ENCODE measurements around the gene BOLA1. TPM values are rescaled to one million over a fixed set of nuclear protein-coding genes. Genes with fewer than 3 reads are reported as not detected.

Gene BOLA1
- total and polyA plus RNA-seq, 2 of the 13 experiments (the other 11 are each of a cell fraction or from before 2014, with no cell fraction given) = 3.2 to 4.2 TPM

DNA sequence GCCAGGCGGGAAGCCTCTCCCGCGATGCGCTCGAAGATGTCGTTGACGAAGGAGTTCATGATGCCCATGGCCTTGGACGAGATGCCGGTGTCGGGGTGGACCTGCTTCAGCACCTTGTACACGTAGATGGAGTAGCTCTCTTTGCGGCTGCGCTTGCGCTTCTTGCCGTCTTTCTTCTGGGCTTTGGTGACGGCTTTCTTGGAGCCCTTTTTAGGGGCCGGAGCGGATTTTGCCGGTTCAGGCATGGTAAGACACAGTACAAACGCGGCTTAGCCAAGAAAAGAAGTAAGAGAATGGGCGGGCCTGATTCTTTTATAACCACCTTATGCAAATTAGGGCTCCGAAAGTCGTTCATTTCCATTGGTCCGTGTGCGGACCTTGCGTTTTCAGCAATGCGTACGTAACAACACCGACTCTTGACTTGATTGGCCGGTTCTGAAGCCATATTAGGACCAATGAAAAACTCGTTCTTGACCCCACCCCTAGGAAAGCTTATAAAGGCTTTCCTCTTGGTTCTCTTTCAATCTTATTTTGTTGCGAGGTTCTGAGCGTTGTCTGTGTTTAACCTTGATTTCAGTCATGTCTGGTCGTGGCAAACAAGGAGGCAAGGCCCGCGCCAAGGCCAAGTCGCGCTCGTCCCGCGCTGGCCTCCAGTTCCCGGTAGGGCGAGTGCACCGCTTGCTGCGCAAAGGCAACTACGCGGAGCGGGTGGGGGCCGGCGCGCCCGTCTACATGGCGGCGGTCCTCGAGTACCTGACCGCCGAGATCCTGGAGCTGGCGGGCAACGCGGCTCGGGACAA lies 12.8 kb upstream of the BOLA1 start (continued):
- TF ChIP-seq ZBTB26 (CRISPR knock-in tag; IDR thresholded peaks at IDR 0.05; ENCODE audit: borderline replicate concordance) (no peak), ZBTB38 (CRISPR knock-in tag; IDR thresholded peaks at IDR 0.05) (no peak), POLR2AphosphoS2 (IDR thresholded peaks at IDR 0.05; ENCODE audit: low read depth, low read length) (peak; percentile 93; the same call in 1 of the 2 replicates), ZNF703 (CRISPR knock-in tag; IDR thresholded peaks at IDR 0.05; ENCODE audit: borderline replicate concordance) (no peak), MAFG (CRISPR knock-in tag; IDR thresholded peaks at IDR 0.05) (no peak), ZNF577 (CRISPR knock-in tag; IDR thresholded peaks at IDR 0.05; ENCODE audit: borderline replicate concordance, low read depth) (0 out of 2 replicates have a peak, but pooled peaks have one; percentile 18), ARNT2 (CRISPR knock-in tag; IDR thresholded peaks at IDR 0.05; ENCODE audit: low read depth) (peak; percentile 33; the same call in 1 of the 2 replicates), AGO1 (IDR thresholded peaks at IDR 0.05; ENCODE audit: low read depth, low read length, poor library complexity, severe bottlenecking) (no peak), JUND (CRISPR knock-in tag; IDR thresholded peaks at IDR 0.05) (peak; percentile 65), ZFP36L2 (CRISPR knock-in tag; IDR thresholded peaks at IDR 0.05) (no peak), ZNF550 (CRISPR knock-in tag; IDR thresholded peaks at IDR 0.05; ENCODE audit: borderline replicate concordance) (no peak), TAF1 (CRISPR knock-in tag; IDR thresholded peaks at IDR 0.05) (peak; percentile 69), TEAD3 (CRISPR knock-in tag; optimal IDR thresholded peaks at IDR 0.05; ENCODE audit: borderline replicate concordance) (peak; percentile 54), RXRB (CRISPR knock-in tag; IDR thresholded peaks at IDR 0.05; ENCODE audit: borderline replicate concordance) (no peak), ZNF704 (CRISPR knock-in tag; IDR thresholded peaks at IDR 0.05; ENCODE audit: borderline replicate concordance) (no peak), HOXA3 (CRISPR knock-in tag; IDR thresholded peaks at IDR 0.05) (peak; percentile 53)

Measured in HepG2 (cell line).